Activated CD4-positive, CD25-positive, alpha-beta regulatory T cell (primary cell): ENCODE measurements around the gene SIM2.

Experiments used
- DNase-seq, 4 experiments: peaks; one replicate each; lab custom pipeline; 2025; lab: John Stamatoyannopoulos, UW

SIM2 gene

DNA sequence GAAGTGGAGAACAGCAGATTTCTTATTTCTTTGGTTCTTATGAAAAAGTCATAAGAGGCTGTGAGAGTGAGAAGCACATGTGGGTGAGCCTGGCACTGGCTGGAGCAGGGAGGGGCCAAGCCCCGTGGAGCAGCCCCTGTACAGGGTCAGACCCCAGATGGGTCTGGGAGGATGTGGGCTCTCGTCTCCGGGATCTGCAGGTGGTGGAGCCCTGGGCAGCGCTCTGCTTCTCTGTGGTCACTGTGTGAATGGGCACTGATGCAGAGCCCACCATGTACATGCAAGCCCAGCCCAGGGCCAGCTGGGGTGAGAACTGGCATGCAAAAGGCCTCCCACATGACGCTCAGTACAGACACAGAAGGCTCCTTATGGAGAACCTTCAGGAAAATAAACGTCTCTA is 67.6 kb downstream of the SIM2 start:
- no peak for DNase-seq

- DNase-seq = no peak
These were observed 68.2 kb downstream of the SIM2 start for GRCh38 chr21:36767096-36767495.

DNA sequence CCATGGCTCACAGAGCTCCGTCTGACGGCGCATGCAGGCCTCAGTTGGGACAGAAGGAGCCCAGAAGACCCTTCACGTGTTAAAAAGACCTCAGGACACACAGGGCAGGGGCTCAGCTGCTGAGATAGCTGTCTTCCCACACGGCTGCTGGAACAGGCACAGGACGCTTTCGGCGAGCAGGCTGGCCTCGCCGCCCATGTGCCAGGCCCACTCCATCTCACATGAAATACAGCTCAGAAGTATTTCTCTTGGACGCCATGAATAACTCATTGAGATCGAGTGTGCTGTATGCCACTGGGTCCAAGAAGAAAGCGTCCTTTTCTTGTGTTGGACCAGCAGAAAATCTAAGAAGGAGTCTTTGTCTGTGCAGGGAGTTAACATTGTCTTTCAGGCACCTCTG is 69.6 kb downstream of the SIM2 start:
- no peak for DNase-seq

GRCh38 chr21:36769051-36769839 is 70.3 kb downstream of the SIM2 start:
- DNase-seq = no peak

DNA sequence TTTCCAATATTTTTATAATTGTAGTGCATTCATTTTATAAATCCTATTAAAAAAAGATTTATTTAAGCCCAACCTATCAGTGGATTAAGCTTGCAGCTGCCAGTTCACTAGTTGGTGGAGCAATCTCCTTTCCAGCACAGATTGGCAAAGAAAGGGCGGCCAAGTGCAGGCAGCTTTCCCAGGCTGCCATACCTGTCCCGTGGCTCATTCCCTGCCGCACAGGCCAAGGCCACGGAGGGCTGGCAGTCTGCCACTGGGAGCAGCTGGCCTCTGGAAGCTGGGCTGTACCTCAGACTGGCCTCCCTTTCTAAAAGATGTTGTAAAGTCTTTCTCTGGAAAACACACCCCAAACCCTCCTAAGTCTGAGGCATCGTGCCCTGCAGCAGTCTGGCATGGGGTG is 74.2 kb downstream of the SIM2 start:
- DNase-seq = no peak

DNA sequence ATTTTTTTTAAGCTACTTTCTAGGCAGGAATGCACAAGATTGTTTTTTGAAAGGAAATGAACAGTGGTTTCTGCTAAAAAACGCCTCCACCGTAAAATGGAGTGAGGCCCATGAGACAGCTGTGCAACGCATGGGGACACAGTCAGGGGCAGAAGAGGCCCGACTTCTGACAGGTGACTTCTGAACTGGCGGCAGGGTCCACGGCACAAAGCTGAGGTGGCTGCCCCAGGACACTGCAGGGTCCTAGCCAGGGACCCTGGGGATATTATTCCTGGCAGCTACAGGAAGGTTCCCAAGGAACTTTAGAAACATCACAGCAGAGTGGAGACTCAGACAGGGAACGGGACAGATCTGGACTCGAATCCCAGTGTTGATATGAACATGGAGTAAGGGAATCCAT is 75.1 kb downstream of the SIM2 start:
- no peak for DNase-seq

DNA sequence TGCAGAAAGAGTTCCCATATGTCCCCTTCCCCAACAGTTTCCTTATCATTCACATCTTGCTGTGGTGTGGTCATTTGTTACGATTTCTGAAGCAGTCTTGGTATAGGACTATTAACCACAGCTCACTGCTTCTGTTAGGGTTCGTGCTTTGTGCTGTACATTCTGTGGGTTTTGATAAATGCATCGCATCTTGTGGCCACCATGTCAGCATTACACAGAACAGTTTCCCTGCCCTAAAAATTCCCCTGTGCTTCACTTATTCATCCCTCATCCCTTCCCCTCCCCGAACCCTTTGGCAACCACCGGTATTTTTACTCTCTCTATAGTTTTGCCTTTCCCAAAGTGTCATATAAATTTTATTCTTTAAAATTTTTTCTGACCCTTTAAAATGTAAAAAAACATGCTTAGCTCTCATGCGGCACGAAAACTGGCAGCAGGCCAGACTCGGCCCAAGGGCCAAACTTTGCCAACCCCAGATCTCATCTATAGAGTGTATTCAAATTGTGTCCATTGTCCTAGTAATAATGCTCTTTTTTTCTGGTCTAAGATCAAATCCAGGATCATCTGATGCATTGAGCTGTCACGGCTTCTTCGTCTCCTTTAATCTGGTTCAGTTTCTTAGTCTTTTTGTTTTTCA is 78.2 kb downstream of the SIM2 start:
- no peak for DNase-seq

DNA sequence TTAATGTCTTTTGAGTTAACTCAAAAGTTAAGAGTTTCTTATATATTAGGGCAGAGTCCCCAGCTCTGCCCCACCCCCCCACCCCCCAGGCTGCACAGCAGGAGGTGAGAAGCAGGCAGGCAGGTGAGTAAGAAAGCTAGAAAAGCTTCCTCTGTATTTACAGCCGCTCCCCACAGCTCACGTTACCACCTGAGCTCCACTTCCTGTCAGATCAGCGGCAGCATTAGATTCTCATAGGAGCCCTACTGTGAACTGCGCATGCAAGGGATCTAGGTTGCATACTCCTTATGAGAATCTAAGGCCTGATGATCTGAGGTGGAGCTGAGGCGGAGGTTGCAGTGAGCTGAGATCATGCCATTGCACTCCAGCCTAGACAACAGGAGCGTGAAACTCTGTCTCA is 81.9 kb downstream of the SIM2 start:
- no peak for DNase-seq

GRCh38 chr21:36783612-36784374 is 84.9 kb downstream of the SIM2 start:
- no peak for DNase-seq

DNA sequence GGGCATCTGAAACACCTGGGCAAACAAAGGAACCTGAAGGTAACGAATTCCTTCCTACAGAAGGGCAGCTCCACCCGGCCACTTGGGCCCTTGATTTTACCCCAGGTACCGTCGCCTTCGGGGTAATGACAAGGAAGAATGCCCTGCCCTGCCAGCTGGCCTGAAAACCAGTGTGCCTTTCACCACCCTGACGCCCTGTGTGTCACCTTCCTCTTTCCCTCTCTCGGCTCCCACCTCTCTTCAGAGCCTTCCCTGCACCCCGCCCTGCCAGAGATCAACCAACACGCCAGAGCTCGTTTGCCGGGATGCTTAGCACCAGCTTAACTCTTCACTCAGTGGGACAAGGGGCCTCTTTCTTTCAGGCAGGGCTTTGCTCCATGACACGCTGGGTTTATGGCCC is 86.0 kb downstream of the SIM2 start:
- no peak for DNase-seq

- DNase-seq = no peak
These were observed 86.7 kb downstream of the SIM2 start for GRCh38 chr21:36785615-36786014.

DNA sequence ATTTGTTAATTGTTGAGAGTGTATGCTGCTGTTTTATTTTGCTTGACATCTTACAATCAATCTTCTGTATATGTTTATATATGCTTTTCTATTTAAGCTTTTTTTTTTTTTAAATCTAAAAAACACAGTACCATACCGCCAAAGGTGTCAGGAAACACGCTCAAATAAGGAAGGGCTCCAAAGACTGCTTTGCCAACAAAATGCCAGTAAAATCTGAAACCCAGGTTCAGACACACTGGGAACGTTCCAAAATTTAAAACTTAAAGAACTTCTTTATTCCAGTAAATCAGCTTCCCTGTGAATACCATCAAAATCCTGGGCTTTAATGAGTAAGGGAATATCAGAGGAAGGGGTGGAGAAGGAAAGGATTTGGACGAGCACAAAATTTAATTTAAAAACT is 87.3 kb downstream of the SIM2 start:
- no peak for DNase-seq

- no peak for DNase-seq
These were observed 89.3 kb downstream of the SIM2 start for GRCh38 chr21:36788120-36788638.

- no peak for DNase-seq
These were observed 91.7 kb downstream of the SIM2 start for GRCh38 chr21:36790616-36791015.

DNA sequence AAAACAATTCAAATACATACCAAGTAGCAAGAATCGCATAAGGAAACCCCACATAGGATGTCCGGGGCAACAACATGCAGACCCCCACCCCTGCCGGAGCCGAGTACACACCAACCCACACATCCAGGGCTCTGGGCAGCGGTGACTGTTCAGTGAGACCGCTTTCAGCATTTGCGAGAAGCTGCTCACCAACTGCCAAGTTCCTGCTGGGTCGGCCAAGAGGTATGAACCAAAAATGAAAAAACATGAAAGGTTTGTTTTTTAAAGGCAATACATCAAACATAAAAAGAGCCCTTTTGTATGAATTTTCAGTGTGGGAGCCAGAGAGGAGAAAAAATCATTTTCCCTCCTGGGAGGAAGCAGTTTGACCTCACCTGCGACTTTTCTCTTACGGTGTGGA is 92.3 kb downstream of the SIM2 start:
- no peak for DNase-seq

DNA sequence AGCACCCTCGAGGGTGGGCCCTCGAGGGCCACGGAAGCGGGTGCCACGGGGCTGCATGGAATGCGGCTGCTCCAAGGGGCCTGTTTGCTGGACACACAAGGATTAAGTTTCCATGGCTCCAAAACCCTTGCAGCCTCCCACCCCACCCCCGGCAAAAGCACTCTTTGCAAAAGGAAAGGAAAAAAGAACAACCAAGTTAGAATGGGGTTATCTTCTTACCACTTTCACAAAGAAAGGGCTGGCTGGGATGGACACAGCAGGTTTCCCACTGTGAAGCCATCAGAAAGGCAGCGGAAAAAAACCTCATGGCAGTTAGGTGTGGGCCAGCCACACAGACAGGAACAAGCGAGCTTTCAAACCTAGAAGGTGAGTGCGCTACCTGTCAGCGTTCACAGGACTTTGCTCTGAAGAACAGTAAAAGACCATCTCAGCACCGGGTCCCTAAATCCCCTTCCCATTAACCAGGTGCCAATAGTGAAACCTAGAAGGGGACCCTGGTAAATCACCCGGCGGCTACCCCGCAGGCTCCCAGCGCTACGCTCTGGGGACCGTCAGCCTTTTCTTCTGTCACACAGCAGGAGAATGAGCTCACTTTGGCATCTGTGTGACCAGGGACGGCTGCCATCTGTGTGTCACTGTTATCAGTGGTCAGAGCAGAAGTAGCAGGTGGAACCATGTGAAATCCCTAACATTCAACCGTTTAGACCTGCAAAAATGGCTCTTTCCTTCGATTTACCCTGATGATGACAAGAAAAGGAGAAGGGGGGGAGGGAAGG is 93.0 kb downstream of the SIM2 start:
- DNase-seq = no peak

GRCh38 chr21:36792505-36792967 is 93.6 kb downstream of the SIM2 start:
- DNase-seq = no peak

- DNase-seq = no peak
These were observed 97.2 kb downstream of the SIM2 start for GRCh38 chr21:36796070-36796469.

GRCh38 chr21:36798491-36798890 is 99.6 kb downstream of the SIM2 start:
- DNase-seq = no peak
